Parathyroid adenoma (tissue), 2 donors: ENCODE data around the gene PRKD1.

Source experiments
- H2AFZ ChIP-seq: fragments of 300-600 bp; sonication (generic); one replicate; pipeline ENCODE4 v1.7.0; 2017; ENCODE audit warnings: antibody characterized with exemption, mild to moderate bottlenecking
- H3K27ac ChIP-seq: fragments of 300-600 bp; sonication (generic); one replicate; pipeline ENCODE4 v1.7.0; 2017
- H3K27me3 ChIP-seq: fragments of 300-600 bp; sonication (generic); one replicate; pipeline ENCODE4 v1.7.0; 2017; ENCODE audit warnings: low read length; ENCODE audit not compliant: control insufficient read depth, insufficient read depth
- H3K36me3 ChIP-seq: fragments of 300-600 bp; sonication (generic); one replicate; pipeline ENCODE4 v1.7.0; 2017; ENCODE audit warnings: low read length; ENCODE audit not compliant: control insufficient read depth, insufficient read depth
- H3K4me1 ChIP-seq: fragments of 300-600 bp; sonication (generic); one replicate; pipeline ENCODE4 v1.7.0; 2017; ENCODE audit warnings: control low read depth
- H3K4me2 ChIP-seq: fragments of 300-600 bp; sonication (generic); one replicate; pipeline ENCODE4 v1.7.0; 2017; ENCODE audit warnings: low read length
- H3K4me3 ChIP-seq: fragments of 300-600 bp; sonication (generic); one replicate; pipeline ENCODE4 v1.7.0; 2017; ENCODE audit warnings: low read depth, low read length
- H3K79me2 ChIP-seq: fragments of 300-600 bp; sonication (generic); one replicate; pipeline ENCODE4 v1.7.0; 2017; ENCODE audit warnings: control low read depth
- H3K9ac ChIP-seq: fragments of 300-600 bp; sonication (generic); one replicate; pipeline ENCODE4 v1.7.0; 2017; ENCODE audit warnings: mild to moderate bottlenecking
- H3K9me3 ChIP-seq: fragments of 300-600 bp; sonication (generic); one replicate; pipeline ENCODE4 v1.7.0; 2017; ENCODE audit warnings: low read length; ENCODE audit not compliant: control insufficient read depth
- TF ChIP-seq, protein P1 (sequence below): fragments of 300-600 bp; sonication (generic); IDR thresholded peaks from one replicate; pipeline ENCODE4 v1.7.0; 2017; ENCODE audit warnings: antibody characterized with exemption, mild to moderate bottlenecking
- donor health status: primary hyperparathyroidism.

Gene PRKD1

GRCh38 chr14:29919845-29920244 is 7.8 kb downstream of the PRKD1 start:
- no peak overlapping the region for H2AFZ ChIP-seq

DNA sequence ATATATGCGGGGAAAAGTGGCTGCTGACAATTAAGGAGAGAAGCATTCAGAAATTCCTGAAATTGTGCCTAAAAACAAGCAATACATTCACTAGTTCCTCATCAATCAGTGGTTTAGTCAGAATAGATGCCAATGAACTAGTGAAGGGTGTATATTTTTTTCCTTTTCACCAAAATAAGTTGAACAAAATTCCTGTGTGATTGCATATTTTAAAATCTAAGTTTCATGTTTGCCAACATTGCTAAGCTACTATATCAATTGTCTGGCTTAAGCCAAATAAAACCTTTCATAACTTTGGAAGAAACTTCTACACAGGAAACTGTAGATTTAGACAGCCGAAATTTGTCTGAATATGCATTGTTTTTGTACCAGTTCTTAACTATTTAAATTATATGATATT is 8.7 kb downstream of the PRKD1 start:
- H3K79me2 ChIP-seq = peaks cover 36% of the 10 kb centered on the region

More at GRCh38 chr14:29919845-29920244, 7.8 kb downstream of the PRKD1 start:
- TF ChIP-seq, protein P1, sequence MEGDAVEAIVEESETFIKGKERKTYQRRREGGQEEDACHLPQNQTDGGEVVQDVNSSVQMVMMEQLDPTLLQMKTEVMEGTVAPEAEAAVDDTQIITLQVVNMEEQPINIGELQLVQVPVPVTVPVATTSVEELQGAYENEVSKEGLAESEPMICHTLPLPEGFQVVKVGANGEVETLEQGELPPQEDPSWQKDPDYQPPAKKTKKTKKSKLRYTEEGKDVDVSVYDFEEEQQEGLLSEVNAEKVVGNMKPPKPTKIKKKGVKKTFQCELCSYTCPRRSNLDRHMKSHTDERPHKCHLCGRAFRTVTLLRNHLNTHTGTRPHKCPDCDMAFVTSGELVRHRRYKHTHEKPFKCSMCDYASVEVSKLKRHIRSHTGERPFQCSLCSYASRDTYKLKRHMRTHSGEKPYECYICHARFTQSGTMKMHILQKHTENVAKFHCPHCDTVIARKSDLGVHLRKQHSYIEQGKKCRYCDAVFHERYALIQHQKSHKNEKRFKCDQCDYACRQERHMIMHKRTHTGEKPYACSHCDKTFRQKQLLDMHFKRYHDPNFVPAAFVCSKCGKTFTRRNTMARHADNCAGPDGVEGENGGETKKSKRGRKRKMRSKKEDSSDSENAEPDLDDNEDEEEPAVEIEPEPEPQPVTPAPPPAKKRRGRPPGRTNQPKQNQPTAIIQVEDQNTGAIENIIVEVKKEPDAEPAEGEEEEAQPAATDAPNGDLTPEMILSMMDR = no peak
- no peak overlapping the region for H3K4me3 ChIP-seq
- H3K27ac ChIP-seq = no peak overlapping the region
- H3K4me1 ChIP-seq = no peaks in the 10 kb centered on the region
- H3K36me3 ChIP-seq = no peaks in the 10 kb centered on the region
- peaks cover 27% of the 10 kb centered on the region for H3K79me2 ChIP-seq
- no peak overlapping the region for H3K4me2 ChIP-seq
- H3K9me3 ChIP-seq = no peaks in the 10 kb centered on the region
- H3K9ac ChIP-seq = no peak overlapping the region
- H3K27me3 ChIP-seq = no peaks in the 10 kb centered on the region

GRCh38 chr14:29913566-29913965 is 14.1 kb downstream of the PRKD1 start:
- Histone ChIP-seq H3K4me1 (peaks cover 3% of the 10 kb centered on the region), H3K27ac (no peak overlapping the region), H2AFZ (no peak overlapping the region), H3K79me2 (peaks cover 56% of the 10 kb centered on the region), H3K4me2 (no peak overlapping the region), H3K9me3 (no peaks in the 10 kb centered on the region), H3K9ac (no peak overlapping the region), H3K36me3 (no peaks in the 10 kb centered on the region), H3K4me3 (no peak overlapping the region), H3K27me3 (no peaks in the 10 kb centered on the region)
- TF ChIP-seq, protein P1 = no peak

More for the DNA sequence above, 8.7 kb downstream of the PRKD1 start:
- no peaks in the 10 kb centered on the region for H3K27me3 ChIP-seq
- TF ChIP-seq, protein P1 = no peak
- H3K9ac ChIP-seq = no peak overlapping the region
- H3K4me1 ChIP-seq = no peaks in the 10 kb centered on the region
- no peak overlapping the region for H3K4me3 ChIP-seq
- no peaks in the 10 kb centered on the region for H3K36me3 ChIP-seq
- no peaks in the 10 kb centered on the region for H3K9me3 ChIP-seq
- no peak overlapping the region for H3K27ac ChIP-seq
- no peak overlapping the region for H3K4me2 ChIP-seq
- no peak overlapping the region for H2AFZ ChIP-seq

DNA sequence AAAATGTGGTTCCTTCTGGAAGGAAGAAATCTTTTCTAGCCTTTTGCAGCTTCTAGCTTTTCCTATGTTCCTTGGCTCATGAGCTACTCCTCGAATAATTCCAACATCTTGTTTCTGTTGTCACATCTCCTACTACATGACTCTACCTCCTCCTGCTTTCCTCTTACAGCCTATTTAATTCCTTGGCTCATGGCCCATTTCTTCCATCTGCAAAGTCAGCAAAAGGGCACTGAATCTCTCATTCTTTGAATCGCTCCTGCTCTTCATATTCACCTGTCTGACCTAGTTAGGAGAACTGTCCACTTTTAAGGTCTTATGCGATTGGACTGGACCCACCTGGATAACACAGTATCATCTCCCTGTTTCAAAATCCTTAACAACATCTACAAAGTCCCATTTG is 15.8 kb downstream of the PRKD1 start:
- Histone ChIP-seq H3K9ac (no peak overlapping the region), H3K27ac (no peak overlapping the region), H3K9me3 (no peaks in the 10 kb centered on the region), H3K79me2 (peaks cover 53% of the 10 kb centered on the region), H3K36me3 (no peaks in the 10 kb centered on the region), H3K27me3 (no peaks in the 10 kb centered on the region), H3K4me2 (no peak overlapping the region), H3K4me3 (no peak overlapping the region), H2AFZ (no peak overlapping the region), H3K4me1 (peaks cover 12% of the 10 kb centered on the region)
- TF ChIP-seq, protein P1 = no peak
